Measurements from ENCODE around the gene ICA1.

The ICA1 gene

DNA sequence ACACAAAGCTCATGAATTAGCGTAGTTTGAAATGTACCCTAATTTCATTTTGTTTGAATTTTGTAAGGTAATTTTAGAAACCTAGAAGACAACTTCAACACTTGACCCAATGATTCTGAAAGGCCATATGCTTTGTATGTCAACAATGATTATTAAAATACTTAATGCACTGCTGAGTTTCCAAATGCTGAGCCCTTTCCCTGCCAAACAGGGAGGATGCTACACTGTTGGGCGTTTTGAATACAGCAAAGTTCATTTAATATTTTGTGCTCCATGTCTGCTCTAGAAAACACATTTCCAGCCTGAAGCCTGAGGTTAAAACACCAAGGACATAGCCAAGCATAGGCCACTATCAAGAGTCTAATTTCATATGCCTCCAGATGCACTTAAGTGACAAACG lies 99.8 kb downstream of the ICA1 start:
- DNase-seq: no peak
- TF ChIP-seq, protein P1, sequence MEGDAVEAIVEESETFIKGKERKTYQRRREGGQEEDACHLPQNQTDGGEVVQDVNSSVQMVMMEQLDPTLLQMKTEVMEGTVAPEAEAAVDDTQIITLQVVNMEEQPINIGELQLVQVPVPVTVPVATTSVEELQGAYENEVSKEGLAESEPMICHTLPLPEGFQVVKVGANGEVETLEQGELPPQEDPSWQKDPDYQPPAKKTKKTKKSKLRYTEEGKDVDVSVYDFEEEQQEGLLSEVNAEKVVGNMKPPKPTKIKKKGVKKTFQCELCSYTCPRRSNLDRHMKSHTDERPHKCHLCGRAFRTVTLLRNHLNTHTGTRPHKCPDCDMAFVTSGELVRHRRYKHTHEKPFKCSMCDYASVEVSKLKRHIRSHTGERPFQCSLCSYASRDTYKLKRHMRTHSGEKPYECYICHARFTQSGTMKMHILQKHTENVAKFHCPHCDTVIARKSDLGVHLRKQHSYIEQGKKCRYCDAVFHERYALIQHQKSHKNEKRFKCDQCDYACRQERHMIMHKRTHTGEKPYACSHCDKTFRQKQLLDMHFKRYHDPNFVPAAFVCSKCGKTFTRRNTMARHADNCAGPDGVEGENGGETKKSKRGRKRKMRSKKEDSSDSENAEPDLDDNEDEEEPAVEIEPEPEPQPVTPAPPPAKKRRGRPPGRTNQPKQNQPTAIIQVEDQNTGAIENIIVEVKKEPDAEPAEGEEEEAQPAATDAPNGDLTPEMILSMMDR (IDR thresholded peaks at IDR 0.05; ENCODE audit: low read depth, low read length): no peak
- H3K4me3 ChIP-seq (ENCODE audit: low read depth, low read length): no peak overlapping the region
- H3K9me3 ChIP-seq (ENCODE audit: severe bottlenecking): no peaks in the 10 kb centered on the region
- H3K36me3 ChIP-seq: no peaks in the 10 kb centered on the region
- no peak overlapping the region for H3K27ac ChIP-seq
- H3K27me3 ChIP-seq (ENCODE audit: insufficient read depth, low read depth, severe bottlenecking): no peaks in the 10 kb centered on the region

DNA sequence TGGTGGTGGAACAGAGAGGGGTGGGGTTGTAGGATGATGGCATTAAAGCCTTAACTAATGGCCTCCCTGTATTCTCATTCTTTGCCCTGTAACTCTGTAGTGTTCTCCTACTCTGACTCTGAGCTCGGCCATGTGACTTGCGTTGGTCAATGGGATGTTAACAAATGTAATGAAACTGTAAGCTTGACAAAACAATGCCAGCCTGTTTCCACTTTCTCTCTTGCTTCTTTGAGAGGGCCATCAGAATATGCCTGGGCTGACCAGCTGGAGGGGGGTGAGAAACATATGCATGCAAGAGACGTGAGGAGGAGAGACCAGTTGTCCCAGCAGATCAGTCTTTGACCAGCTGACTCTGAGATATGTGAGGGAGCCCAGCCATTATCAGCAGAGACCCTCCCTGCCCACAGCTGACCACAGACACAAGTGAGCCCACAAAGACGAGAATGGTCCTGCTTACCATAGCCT lies 100.6 kb downstream of the ICA1 start:
- no peak for DNase-seq

DNA sequence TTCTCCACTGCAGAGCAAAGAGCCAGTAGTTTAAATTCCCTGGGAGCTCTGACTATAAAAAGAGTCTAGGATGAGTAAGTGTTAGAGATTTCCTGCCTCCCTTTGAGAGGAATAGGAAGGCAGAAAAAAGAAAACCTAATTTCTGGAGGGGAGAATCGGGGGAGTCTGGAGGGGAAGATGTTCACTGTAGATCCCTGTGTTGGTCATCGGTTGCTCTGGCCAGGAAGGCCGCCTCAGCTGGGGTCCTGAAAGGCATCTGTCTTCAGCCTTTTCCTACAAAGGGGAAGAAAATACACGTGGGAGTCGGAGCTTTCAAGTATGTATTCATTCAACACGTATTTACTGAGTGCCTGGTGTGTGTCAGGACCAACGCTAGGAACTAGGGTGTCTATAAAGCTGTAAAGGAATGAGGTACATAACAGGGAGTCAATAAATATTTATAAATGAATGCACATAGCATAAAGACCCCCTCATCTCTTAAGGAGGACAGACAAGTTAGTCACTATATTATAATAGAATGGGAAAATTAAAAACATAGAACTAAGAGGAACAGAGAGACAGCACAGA lies 101.1 kb downstream of the ICA1 start:
- Histone ChIP-seq H3K27ac (no peak overlapping the region), H3K9me3 (ENCODE audit: severe bottlenecking) (no peaks in the 10 kb centered on the region), H3K36me3 (no peaks in the 10 kb centered on the region), H3K27me3 (ENCODE audit: insufficient read depth, low read depth, severe bottlenecking) (no peaks in the 10 kb centered on the region), H3K4me3 (ENCODE audit: low read depth, low read length) (no peak overlapping the region)
- TF ChIP-seq, protein P1 (IDR thresholded peaks at IDR 0.05; ENCODE audit: low read depth, low read length): no peak
- no peak for DNase-seq

More for the DNA sequence above, 100.6 kb downstream of the ICA1 start:
- Histone ChIP-seq H3K27me3 (ENCODE audit: insufficient read depth, low read depth, severe bottlenecking) (no peaks in the 10 kb centered on the region), H3K36me3 (no peaks in the 10 kb centered on the region), H3K27ac (no peak overlapping the region), H3K9me3 (ENCODE audit: severe bottlenecking) (no peaks in the 10 kb centered on the region), H3K4me3 (ENCODE audit: low read depth, low read length) (no peak overlapping the region)
- TF ChIP-seq, protein P1 (IDR thresholded peaks at IDR 0.05; ENCODE audit: low read depth, low read length): no peak

DNA sequence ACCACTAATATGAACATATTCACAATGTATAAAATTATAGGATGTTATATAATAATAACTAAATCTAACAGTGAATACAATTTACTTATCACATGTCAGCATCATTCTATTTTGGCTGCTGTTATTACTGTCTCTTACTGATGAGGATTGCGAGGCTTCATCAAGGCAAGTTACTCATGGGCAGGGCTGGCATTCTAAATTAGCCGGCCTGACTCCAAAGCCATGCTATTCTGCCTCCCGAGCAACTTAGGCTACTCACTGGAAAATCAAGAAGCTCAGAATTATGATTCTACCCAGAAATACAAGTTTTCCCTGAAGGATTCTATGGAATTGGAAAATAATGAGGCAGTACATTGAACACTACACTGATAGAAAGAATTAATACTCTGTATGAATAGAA lies 101.7 kb downstream of the ICA1 start:
- no peak for DNase-seq
- H3K27me3 ChIP-seq (ENCODE audit: insufficient read depth, low read depth, severe bottlenecking): no peaks in the 10 kb centered on the region

DNA sequence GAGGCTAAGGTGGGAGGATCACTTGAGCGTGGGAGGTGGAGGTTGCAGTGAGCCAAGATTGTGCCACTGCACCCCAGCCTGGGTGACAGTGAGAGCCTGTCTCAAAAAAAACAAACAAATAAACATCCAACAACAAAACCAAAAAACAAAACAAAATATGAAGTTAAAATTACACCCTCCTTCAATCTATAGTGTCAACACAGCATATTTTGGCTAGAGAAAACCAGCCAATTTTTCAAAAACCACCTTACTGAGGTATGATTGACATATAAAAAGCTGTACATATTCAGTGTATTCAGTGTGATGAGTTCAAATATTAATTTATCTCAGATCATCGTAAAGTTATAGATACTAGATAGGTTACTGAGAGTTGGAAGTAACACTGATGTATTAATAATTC lies 102.4 kb downstream of the ICA1 start:
- Histone ChIP-seq H3K27ac (no peak overlapping the region), H3K9me3 (ENCODE audit: severe bottlenecking) (no peaks in the 10 kb centered on the region), H3K4me3 (ENCODE audit: low read depth, low read length) (no peak overlapping the region), H3K27me3 (ENCODE audit: insufficient read depth, low read depth, severe bottlenecking) (no peaks in the 10 kb centered on the region), H3K36me3 (no peaks in the 10 kb centered on the region)
- no peak for DNase-seq
- TF ChIP-seq, protein P1 (IDR thresholded peaks at IDR 0.05; ENCODE audit: low read depth, low read length): no peak

More for the DNA sequence above, 101.7 kb downstream of the ICA1 start:
- no peak overlapping the region for H3K27ac ChIP-seq
- H3K36me3 ChIP-seq: no peaks in the 10 kb centered on the region
- TF ChIP-seq, protein P1 (IDR thresholded peaks at IDR 0.05; ENCODE audit: low read depth, low read length): no peak
- H3K9me3 ChIP-seq (ENCODE audit: severe bottlenecking): no peaks in the 10 kb centered on the region
- no peak overlapping the region for H3K4me3 ChIP-seq (ENCODE audit: low read depth, low read length)

DNA sequence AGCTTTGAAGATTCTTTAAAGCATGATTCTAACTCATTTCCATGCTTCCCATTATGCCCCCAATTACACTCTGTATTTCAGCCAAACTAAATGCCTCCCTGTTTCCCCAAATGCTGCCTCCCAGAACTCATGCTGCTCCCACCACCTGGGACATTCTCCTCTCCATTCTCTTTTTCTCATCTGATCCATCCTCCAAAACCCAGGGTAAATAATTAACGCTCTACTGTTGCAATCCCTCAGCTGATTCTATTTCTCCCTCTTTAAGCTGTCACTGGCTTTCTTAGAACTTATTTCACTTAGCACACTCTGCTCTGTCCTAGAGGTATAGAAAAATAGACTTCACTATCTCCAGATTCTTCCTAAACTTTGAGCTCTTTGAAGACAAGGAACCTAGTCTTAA lies 104.7 kb downstream of the ICA1 start:
- DNase-seq: no peak
- no peaks in the 10 kb centered on the region for H3K9me3 ChIP-seq (ENCODE audit: severe bottlenecking)
- no peak overlapping the region for H3K27ac ChIP-seq
- H3K4me3 ChIP-seq (ENCODE audit: low read depth, low read length): no peak overlapping the region
- H3K27me3 ChIP-seq (ENCODE audit: insufficient read depth, low read depth, severe bottlenecking): no peaks in the 10 kb centered on the region
- H3K36me3 ChIP-seq: no peaks in the 10 kb centered on the region
- TF ChIP-seq, protein P1 (IDR thresholded peaks at IDR 0.05; ENCODE audit: low read depth, low read length): no peak

Data from WERI-Rb-1 (cell line).